ENCODE data around the gene NCOA7.

The NCOA7 gene

GRCh38 chr6:125790358-125791150 lies at the start of gene NCOA7:
NCOA7 (plus strand) TSS chr6:125790960; CDS start chr6:125815355, 24,395 bp downstream.
- peak; percentile 43 for DNase-seq (ENCODE audit: low read depth)

- DNase-seq (ENCODE audit: low read depth), result no peak
Measured at GRCh38 chr6:125741336-125741735, 49.4 kb upstream of the NCOA7 start.

- DNase-seq (ENCODE audit: low read depth), result no peak
Measured at GRCh38 chr6:125742024-125742423, 48.7 kb upstream of the NCOA7 start.

GRCh38 chr6:125742464-125743120 lies 48.2 kb upstream of the NCOA7 start:
- DNase-seq (ENCODE audit: low read depth), result no peak

GRCh38 chr6:125743604-125744003 lies 47.2 kb upstream of the NCOA7 start:
- DNase-seq (ENCODE audit: low read depth), result no peak

- DNase-seq (ENCODE audit: low read depth), result no peak
Measured at GRCh38 chr6:125745281-125746018, 45.3 kb upstream of the NCOA7 start.

- no peak for DNase-seq (ENCODE audit: low read depth)
Measured at GRCh38 chr6:125746019-125746414, 44.7 kb upstream of the NCOA7 start.

GRCh38 chr6:125746731-125747588 lies 43.8 kb upstream of the NCOA7 start:
- DNase-seq (ENCODE audit: low read depth), result no peak

- DNase-seq (ENCODE audit: low read depth), result no peak
Measured at GRCh38 chr6:125747589-125748405, 43.0 kb upstream of the NCOA7 start.

GRCh38 chr6:125748406-125749172 lies 42.2 kb upstream of the NCOA7 start:
- DNase-seq (ENCODE audit: low read depth), result no peak

GRCh38 chr6:125749173-125749864 lies 41.4 kb upstream of the NCOA7 start, which contains the start of gene HEY2:
HEY2 (plus strand) TSS chr6:125749632; CDS start chr6:125749777, 145 bp downstream.
- peak; percentile 63 for DNase-seq (ENCODE audit: low read depth)

- DNase-seq (ENCODE audit: low read depth), result no peak
Measured at GRCh38 chr6:125749865-125750691, 40.7 kb upstream of the NCOA7 start.

- DNase-seq (ENCODE audit: low read depth), result no peak
Measured at GRCh38 chr6:125750692-125751333, 39.9 kb upstream of the NCOA7 start.

- DNase-seq (ENCODE audit: low read depth), result no peak
Measured at GRCh38 chr6:125751334-125751916, 39.3 kb upstream of the NCOA7 start.

GRCh38 chr6:125752773-125753172 lies 38.0 kb upstream of the NCOA7 start:
- DNase-seq (ENCODE audit: low read depth), result no peak

GRCh38 chr6:125753218-125753936 lies 37.4 kb upstream of the NCOA7 start:
- no peak for DNase-seq (ENCODE audit: low read depth)

GRCh38 chr6:125753937-125754259 lies 36.9 kb upstream of the NCOA7 start:
- DNase-seq (ENCODE audit: low read depth), result no peak
